PFSK-1 (cell line): Measurements from ENCODE around the gene ADIPOQ.

Experiments
- FOXP2 ChIP-seq: optimal IDR thresholded peaks from 2 replicates; pipeline ENCODE3; 2011; ENCODE audit warnings: borderline replicate concordance, control low read depth, inconsistent platforms; ENCODE audit not compliant: insufficient read depth; ENCODE audit errors: extremely low read length, extremely low read depth
- POLR2AphosphoS5 ChIP-seq: IDR thresholded peaks from 2 replicates; pipeline ENCODE4 v1.6.1; 2012; ENCODE audit warnings: low read depth, mild to moderate bottlenecking, control low read depth, low read length, moderate library complexity
- SIN3A ChIP-seq: IDR thresholded peaks from 2 replicates; pipeline ENCODE4 v1.6.1; 2012; ENCODE audit warnings: mild to moderate bottlenecking, low read length, moderate library complexity, borderline replicate concordance; ENCODE audit not compliant: insufficient read depth
- TAF1 ChIP-seq: IDR thresholded peaks from 2 replicates; pipeline ENCODE4 v1.6.1; 2012; ENCODE audit warnings: low read length, control low read depth, borderline replicate concordance; ENCODE audit not compliant: insufficient read depth
- TF ChIP-seq, protein P1 (sequence below), 2 experiments: IDR thresholded peaks; 2 replicates each; pipeline versions ENCODE4 v1.6.1 to v1.8.0; 2011 to 2012; ENCODE audit warnings: low read depth in 2 of 2, low read length in 2 of 2, control low read depth in 1 of 2, inconsistent platforms in 1 of 2, mild to moderate bottlenecking in 1 of 2, moderate library complexity in 1 of 2; ENCODE audit not compliant: insufficient read depth in 1 of 2

ADIPOQ gene

DNA sequence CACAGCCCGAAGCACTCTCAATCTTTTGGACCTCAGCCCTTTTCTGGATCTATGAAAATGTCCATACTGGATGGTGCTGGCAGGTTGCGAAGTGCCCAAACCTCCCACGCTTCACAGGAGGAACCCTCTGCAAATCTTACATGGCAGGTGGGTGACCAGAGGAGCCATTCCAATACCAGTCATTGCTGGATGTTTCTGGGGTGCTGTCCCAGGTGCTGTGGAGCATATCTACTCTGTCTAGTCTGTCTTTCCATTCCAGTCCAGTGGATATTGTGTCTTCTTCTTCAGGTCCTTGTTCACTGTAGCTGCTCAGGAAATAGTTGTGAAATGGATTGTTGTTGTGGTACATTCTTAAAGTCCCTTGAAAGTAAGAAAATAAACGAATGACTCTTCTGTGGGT, 10.7 kb upstream of the ADIPOQ start:
- no peak for TF ChIP-seq TAF1
- TF ChIP-seq, protein P1, sequence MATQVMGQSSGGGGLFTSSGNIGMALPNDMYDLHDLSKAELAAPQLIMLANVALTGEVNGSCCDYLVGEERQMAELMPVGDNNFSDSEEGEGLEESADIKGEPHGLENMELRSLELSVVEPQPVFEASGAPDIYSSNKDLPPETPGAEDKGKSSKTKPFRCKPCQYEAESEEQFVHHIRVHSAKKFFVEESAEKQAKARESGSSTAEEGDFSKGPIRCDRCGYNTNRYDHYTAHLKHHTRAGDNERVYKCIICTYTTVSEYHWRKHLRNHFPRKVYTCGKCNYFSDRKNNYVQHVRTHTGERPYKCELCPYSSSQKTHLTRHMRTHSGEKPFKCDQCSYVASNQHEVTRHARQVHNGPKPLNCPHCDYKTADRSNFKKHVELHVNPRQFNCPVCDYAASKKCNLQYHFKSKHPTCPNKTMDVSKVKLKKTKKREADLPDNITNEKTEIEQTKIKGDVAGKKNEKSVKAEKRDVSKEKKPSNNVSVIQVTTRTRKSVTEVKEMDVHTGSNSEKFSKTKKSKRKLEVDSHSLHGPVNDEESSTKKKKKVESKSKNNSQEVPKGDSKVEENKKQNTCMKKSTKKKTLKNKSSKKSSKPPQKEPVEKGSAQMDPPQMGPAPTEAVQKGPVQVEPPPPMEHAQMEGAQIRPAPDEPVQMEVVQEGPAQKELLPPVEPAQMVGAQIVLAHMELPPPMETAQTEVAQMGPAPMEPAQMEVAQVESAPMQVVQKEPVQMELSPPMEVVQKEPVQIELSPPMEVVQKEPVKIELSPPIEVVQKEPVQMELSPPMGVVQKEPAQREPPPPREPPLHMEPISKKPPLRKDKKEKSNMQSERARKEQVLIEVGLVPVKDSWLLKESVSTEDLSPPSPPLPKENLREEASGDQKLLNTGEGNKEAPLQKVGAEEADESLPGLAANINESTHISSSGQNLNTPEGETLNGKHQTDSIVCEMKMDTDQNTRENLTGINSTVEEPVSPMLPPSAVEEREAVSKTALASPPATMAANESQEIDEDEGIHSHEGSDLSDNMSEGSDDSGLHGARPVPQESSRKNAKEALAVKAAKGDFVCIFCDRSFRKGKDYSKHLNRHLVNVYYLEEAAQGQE (IDR thresholded peaks at IDR 0.05; ENCODE audit: insufficient read depth in 1 of 2, low read depth in 2 of 2, low read length in 2 of 2) = no peak
- no peak for TF ChIP-seq SIN3A
- TF ChIP-seq FOXP2 = no peak
- TF ChIP-seq POLR2AphosphoS5 = no peak

GRCh38 chr3:186832276-186832675, 10.2 kb upstream of the ADIPOQ start:
- TF ChIP-seq, protein P1 (IDR thresholded peaks at IDR 0.05; ENCODE audit: insufficient read depth in 1 of 2, low read depth in 2 of 2, low read length in 2 of 2) = no peak
- TF ChIP-seq FOXP2 (no peak), POLR2AphosphoS5 (no peak), SIN3A (no peak), TAF1 (no peak)

- TF ChIP-seq, protein P1 (IDR thresholded peaks at IDR 0.05; ENCODE audit: insufficient read depth in 1 of 2, low read depth in 2 of 2, low read length in 2 of 2) = no peak
- TF ChIP-seq TAF1 (no peak), POLR2AphosphoS5 (no peak), FOXP2 (no peak), SIN3A (no peak)
Measured at GRCh38 chr3:186839874-186840641, 2.5 kb upstream of the ADIPOQ start.

- TF ChIP-seq, protein P1 (IDR thresholded peaks at IDR 0.05; ENCODE audit: insufficient read depth in 1 of 2, low read depth in 2 of 2, low read length in 2 of 2) = no peak
- TF ChIP-seq POLR2AphosphoS5 (no peak), TAF1 (no peak), FOXP2 (no peak), SIN3A (no peak)
Measured at GRCh38 chr3:186841620-186842019, 890 bp upstream of the ADIPOQ start.
